C4-2B (cell line): Measurements from ENCODE around the gene NAPG.

Experiments
- CTCF ChIP-seq: fragments of 450-650 bp; conservative IDR thresholded peaks from 2 replicates; pipeline ENCODE4 v1.5.1; 2017; ENCODE audit warnings: mild to moderate bottlenecking
- ZFX ChIP-seq: fragments of 450-650 bp; IDR thresholded peaks from 2 replicates; pipeline ENCODE4 v1.6.1; 2017

- TF ChIP-seq CTCF: no peak
- TF ChIP-seq ZFX: no peak
Observed at GRCh38 chr18:10497206-10497749, 28.5 kb upstream of the NAPG start.
